HL-60 (cell line): ENCODE data around the gene LEKR1.
"Not testable (repeated sequence)": the region's sequence is repeated elsewhere in the genome, so short reads cannot be mapped to it uniquely, and the experiment has no call there.

Experiments
- DNase-seq, 2 experiments: peaks; one replicate each; pipeline ENCODE4 v3.0.0-alpha.2; 2010 to 2020; ENCODE audit warnings: low read depth in 1 of 2, low spot score in 1 of 2
- H3K27ac ChIP-seq: fragments of 250-450 bp; sonication (Bioruptor Pico); replicated peaks from 2 replicates; pipeline ENCODE4 v1.5.1; 2020; ENCODE audit warnings: mild to moderate bottlenecking, moderate library complexity
- H3K27me3 ChIP-seq: fragments of 250-450 bp; sonication (Bioruptor Pico); 2 replicates; pipeline ENCODE4 v1.5.1; 2021; ENCODE audit warnings: mild to moderate bottlenecking, moderate library complexity; ENCODE audit not compliant: insufficient read depth, poor library complexity, severe bottlenecking
- H3K4me3 ChIP-seq: replicated peaks from 2 replicates; pipeline ENCODE4 v1.5.1; 2011; ENCODE audit warnings: mild to moderate bottlenecking, control low read depth, low read length; ENCODE audit not compliant: insufficient read depth
- CTCF ChIP-seq: IDR thresholded peaks from one replicate; pipeline ENCODE4 v1.5.1; 2011; ENCODE audit warnings: low read length, control low read depth, inconsistent platforms; ENCODE audit not compliant: insufficient read depth
- GABPA ChIP-seq: IDR thresholded peaks from 2 replicates; pipeline ENCODE4 v1.6.1; 2012; ENCODE audit warnings: low read depth
- POLR2AphosphoS5 ChIP-seq: IDR thresholded peaks from 2 replicates; pipeline ENCODE4 v1.6.1; 2012; ENCODE audit warnings: low read depth
- REST ChIP-seq: IDR thresholded peaks from 2 replicates; pipeline ENCODE4 v1.6.1; 2012; ENCODE audit warnings: low read depth; ENCODE audit not compliant: insufficient replicate concordance
- SPI1 ChIP-seq: IDR thresholded peaks from 2 replicates; pipeline ENCODE4 v1.6.1; 2012; ENCODE audit warnings: low read depth, mild to moderate bottlenecking, borderline replicate concordance

Gene LEKR1

GRCh38 chr3:156906275-156906674, 80.1 kb downstream of the LEKR1 start:
- Histone ChIP-seq H3K27ac (no peak overlapping the region), H3K4me3 (no peak overlapping the region), H3K27me3 (no peaks in the 10 kb centered on the region)
- DNase-seq = no peak
- TF ChIP-seq SPI1 = no peak
- no peak for TF ChIP-seq GABPA
- TF ChIP-seq REST = no peak
- no peak for TF ChIP-seq CTCF
- TF ChIP-seq POLR2AphosphoS5 = no peak

GRCh38 chr3:156908398-156908797, 82.2 kb downstream of the LEKR1 start:
- no peak overlapping the region for H3K27ac ChIP-seq
- DNase-seq = no peak
- no peak for TF ChIP-seq REST
- no peak for TF ChIP-seq GABPA
- no peak for TF ChIP-seq POLR2AphosphoS5
- no peak for TF ChIP-seq CTCF
- TF ChIP-seq SPI1 = no peak
- no peak overlapping the region for H3K4me3 ChIP-seq
- H3K27me3 ChIP-seq = no peaks in the 10 kb centered on the region

GRCh38 chr3:156910022-156910421, 83.9 kb downstream of the LEKR1 start:
- TF ChIP-seq REST (no peak), SPI1 (no peak), GABPA (no peak), CTCF (no peak), POLR2AphosphoS5 (no peak)
- no peak overlapping the region for H3K4me3 ChIP-seq
- DNase-seq = no peak
- H3K27me3 ChIP-seq = no peaks in the 10 kb centered on the region
- H3K27ac ChIP-seq = no peak overlapping the region

GRCh38 chr3:156910831-156911230, 84.7 kb downstream of the LEKR1 start:
- not testable (repeated sequence) for H3K4me3 ChIP-seq, DNase-seq, H3K27me3 ChIP-seq, H3K27ac ChIP-seq

GRCh38 chr3:156914300-156914699, 88.1 kb downstream of the LEKR1 start:
- H3K4me3 ChIP-seq, H3K27ac ChIP-seq, DNase-seq, H3K27me3 ChIP-seq: not testable (repeated sequence)
